HepG2 (cell line): ENCODE data around the gene NGB. TPM values are rescaled to one million over a fixed set of nuclear protein-coding genes. Genes with fewer than 3 reads are reported as not detected.

Source experiments
- ATAC-seq: fragments of 200-7000 bp; cut with Tn5 transposase; 3 replicates; pipeline ENCODE4 v1.9.1; 2020; ENCODE audit warnings: mild to moderate bottlenecking, moderate library complexity
- BruUV-seq: library from RNA; stranded (reverse); fragments of 400-500 nt; replicated peaks from 2 replicates; lab custom pipeline; 2021; lab: Mats Ljungman, UMichigan
- CTCF ChIA-PET: fragments of 300-600 bp; formaldehyde crosslinking; extraction: SDS; loops from one replicate; lab custom pipeline; 2021; ENCODE audit warnings: low total read pairs, inconsistent platforms, low intra/inter-chr PET ratio; lab: Yijun Ruan, JAX
- POLR2A ChIA-PET: fragments of 350-600 bp; sonication (Branson Sonifier 250); formaldehyde crosslinking; loops from one replicate; lab custom pipeline; 2020; ENCODE audit warnings: antibody characterized with exemption, inconsistent platforms; lab: Yijun Ruan, JAX
- DNase-seq: peaks from one replicate; pipeline ENCODE4 v3.0.0-alpha.2; 2015; ENCODE audit warnings: low spot score
- FAIRE-seq: peaks from 3 replicates; lab custom pipeline; 2011; peaks lifted over from hg19 to GRCh38; lab: Jason Lieb, UNC
- H2AFZ ChIP-seq: one replicate; pipeline ENCODE4 v1.6.1; 2011; ENCODE audit warnings: low read length, inconsistent platforms
- H3K27ac ChIP-seq: fragments of 300-600 bp; 3 replicates; pipeline ENCODE4 v1.8.0; 2011; ENCODE audit warnings: mixed run types, mild to moderate bottlenecking, mixed read lengths, low read length, inconsistent platforms; ENCODE audit not compliant: insufficient read depth; ENCODE audit errors: extremely low read length
- H3K27me3 ChIP-seq, 2 experiments: fragments of 200-600 bp in 1 of 2; 2 replicates in 1 of 2; 3 replicates in 1 of 2; pipeline versions ENCODE4 v1.6.0 to v1.8.0; 2011; ENCODE audit warnings: low read length in 2 of 2, mild to moderate bottlenecking in 2 of 2, moderate library complexity in 2 of 2, inconsistent platforms in 1 of 2; ENCODE audit not compliant: insufficient read depth in 2 of 2, control insufficient read depth in 1 of 2
- H3K36me3 ChIP-seq, 2 experiments: fragments of 200-600 bp in 1 of 2; replicated peaks in 1 of 2; 2 replicates in 1 of 2; 3 replicates in 1 of 2; pipeline versions ENCODE4 v1.5.1 to v1.8.0; 2011; ENCODE audit warnings: low read length in 2 of 2, inconsistent platforms in 1 of 2; ENCODE audit not compliant: insufficient read depth in 2 of 2, control insufficient read depth in 1 of 2
- H3K4me1 ChIP-seq: 2 replicates; pipeline ENCODE4 v1.5.1; 2012; ENCODE audit warnings: low read length, inconsistent platforms; ENCODE audit not compliant: insufficient read depth
- H3K4me2 ChIP-seq: 2 replicates; pipeline ENCODE4 v1.6.0; 2011; ENCODE audit warnings: low read depth, low read length, inconsistent platforms
- H3K4me3 ChIP-seq, 3 experiments: fragments of 200-600 bp in 1 of 3; sonication (generic), shearing (Covaris generic) in 1 of 3; replicated peaks in 1 of 3; 2 replicates each; pipeline ENCODE4 v1.5.1; 2011 to 2016; ENCODE audit warnings: low read length in 3 of 3, inconsistent platforms in 2 of 3, low read depth in 2 of 3, mild to moderate bottlenecking in 2 of 3, control low read depth in 1 of 3, mixed read lengths in 1 of 3; ENCODE audit not compliant: insufficient read depth in 1 of 3
- H3K79me2 ChIP-seq: one replicate; pipeline ENCODE4 v1.6.1; 2011; ENCODE audit warnings: low read length, inconsistent platforms; ENCODE audit not compliant: insufficient read depth
- H3K9ac ChIP-seq: 2 replicates; pipeline ENCODE4 v1.6.0; 2011; ENCODE audit warnings: mild to moderate bottlenecking, low read depth, low read length, inconsistent platforms; ENCODE audit not compliant: insufficient read depth
- H3K9me3 ChIP-seq: 2 replicates; pipeline ENCODE4 v1.5.1; 2012; ENCODE audit warnings: mild to moderate bottlenecking, low read length
- H4K20me1 ChIP-seq: 2 replicates; pipeline ENCODE4 v1.6.0; 2011; ENCODE audit warnings: inconsistent platforms, mild to moderate bottlenecking, low read length, moderate library complexity; ENCODE audit not compliant: insufficient read depth
- DRAP1 ChIP-seq: IDR thresholded peaks from 2 replicates; pipeline ENCODE4 v1.6.1; 2016; ENCODE audit warnings: missing genetic modification reagents, missing compliant biosample characterization
- GPN1 ChIP-seq: sonication (generic); formaldehyde crosslinking; IDR thresholded peaks from 2 replicates; pipeline ENCODE4 v1.5.1; 2020; ENCODE audit warnings: missing genetic modification reagents, borderline replicate concordance
- GZF1 ChIP-seq: sonication (generic); formaldehyde crosslinking; IDR thresholded peaks from 2 replicates; pipeline ENCODE4 v1.5.1; 2020; ENCODE audit warnings: mild to moderate bottlenecking, missing genetic modification reagents
- ONECUT2 ChIP-seq: sonication (generic); formaldehyde crosslinking; IDR thresholded peaks from 2 replicates; pipeline ENCODE4 v1.4.0; 2020; ENCODE audit warnings: missing genetic modification reagents
- RFX5 ChIP-seq: IDR thresholded peaks from 2 replicates; pipeline ENCODE4 v1.6.1; 2011; ENCODE audit warnings: low read depth, low read length, improper control_type of control experiment
- SOX6 ChIP-seq, 2 experiments: fragments of 450-650 bp in 1 of 2; sonication (generic) in 1 of 2; formaldehyde crosslinking in 1 of 2; IDR thresholded peaks; 2 replicates each; pipeline versions ENCODE4 v1.4.0 to v1.6.1; 2017 to 2020; ENCODE audit warnings: antibody characterized with exemption in 1 of 2, mild to moderate bottlenecking in 1 of 2, missing genetic modification reagents in 1 of 2
- SRF ChIP-seq: IDR thresholded peaks from 2 replicates; pipeline ENCODE4 v1.6.1; 2011; ENCODE audit warnings: mild to moderate bottlenecking, low read depth, low read length, moderate library complexity
- ZNF414 ChIP-seq: sonication (generic); formaldehyde crosslinking; IDR thresholded peaks from 2 replicates; pipeline ENCODE4 v1.5.0; 2020; ENCODE audit warnings: missing genetic modification reagents
- ZNF639 ChIP-seq: conservative IDR thresholded peaks from 2 replicates; pipeline ENCODE4 v1.6.1; 2018; ENCODE audit warnings: missing genetic modification reagents
- ZNF792 ChIP-seq: IDR thresholded peaks from 2 replicates; pipeline ENCODE4 v1.6.1; 2016
- WGBS: methylation state at CpG from one replicate; pipeline ENCODE4 v1.1.6; 2017; ENCODE audit warnings: low lambda C conversion rate; 5-methylcytosine and 5-hydroxymethylcytosine counted together
- in situ Hi-C: cut with HindIII; loops from 2 replicates; pipeline ENCODE4 v1.10.0; 2017; ENCODE audit warnings: low pct_unique_long_range_greater_than_20kb; ENCODE audit not compliant: extremely low pct_ligation_motif_present
- intact Hi-C: fragments of 100-400 bp; cut with micrococcal nuclease; formaldehyde crosslinking; loops from one replicate; pipeline ENCODE4 v1.10.0; 2022; ENCODE audit not compliant: unreplicated experiment
- polyA plus RNA-seq, 8 experiments: library from polyadenylated mRNA; depleted of rRNA in 3 of 8; stranded (reverse) in 7 of 8; unstranded in 1 of 8; fragments of >200 nt; fragmentation: Illumina TruSeq in 4 of 8; extraction: Trizol in 4 of 8; gene quantifications; 2 replicates each; pipeline versions ENCODE4 v1.2.1 to v1.2.3, GENCODE V29; 2011 to 2016; ENCODE audit warnings: low read depth in 4 of 8, missing spikeins in 1 of 8, mixed read lengths in 1 of 8; ENCODE audit not compliant: insufficient read depth in 1 of 8
- total RNA-seq, 5 experiments: library from RNA; depleted of rRNA; stranded (reverse); fragments of >200 nt; fragmentation: Illumina TruSeq; extraction: Trizol; gene quantifications; 2 replicates each; pipeline ENCODE4 v1.2.3, GENCODE V29; 2016; ENCODE audit warnings: low read depth in 1 of 5
- TF ChIP-seq, protein P1 (sequence below): IDR thresholded peaks from 2 replicates; pipeline ENCODE4 v1.6.1; 2016
- TF ChIP-seq, protein P2 (sequence below): sonication (generic); formaldehyde crosslinking; IDR thresholded peaks from 2 replicates; pipeline ENCODE4 v1.5.0; 2020; ENCODE audit warnings: mild to moderate bottlenecking, missing genetic modification reagents
- TF ChIP-seq, protein P3 (sequence below): sonication (generic); formaldehyde crosslinking; IDR thresholded peaks from 2 replicates; pipeline ENCODE4 v1.8.0; 2022; ENCODE audit warnings: mild to moderate bottlenecking, missing genetic modification reagents, borderline replicate concordance
- TF ChIP-seq, protein P4 (sequence below): sonication (generic); formaldehyde crosslinking; IDR thresholded peaks from 2 replicates; pipeline ENCODE4 v1.8.0; 2022; ENCODE audit warnings: missing genetic modification reagents, mild to moderate bottlenecking, moderate library complexity, borderline replicate concordance

NGB gene
- total and polyA plus RNA-seq, 2 of the 13 experiments (the other 11 are each of a cell fraction or from before 2014, with no cell fraction given), result 0.04 TPM; not detected in 1

DNA sequence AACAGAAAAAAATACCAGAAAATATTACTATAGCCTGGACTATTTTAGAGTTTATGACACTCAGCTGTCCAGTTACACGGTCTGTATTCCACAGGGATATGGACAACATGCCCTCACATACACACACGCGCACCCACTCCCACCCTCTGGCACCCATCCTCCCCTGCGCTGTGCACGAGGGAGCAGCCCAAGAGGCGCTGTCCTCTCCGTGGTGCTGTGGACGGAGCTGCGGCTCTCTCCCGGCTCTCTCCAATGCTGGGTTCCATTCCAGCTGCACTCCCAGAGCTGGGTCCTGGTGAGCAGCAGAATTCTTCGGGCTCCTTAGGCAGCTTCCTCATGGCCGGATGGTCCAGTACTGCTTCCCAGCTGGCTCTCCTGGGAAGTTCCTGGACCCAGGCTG is 6.0 kb upstream of the NGB start:
- Histone ChIP-seq H4K20me1 (no peaks in the 10 kb centered on the region), H3K4me1 (no peaks in the 10 kb centered on the region), H3K27me3 (peaks cover 0 to 2% of the 10 kb centered on the region in 2 experiments; a peak in 1 of 5 replicates), H3K9ac (no peak overlapping the region), H3K4me2 (no peak overlapping the region), H3K79me2 (no peaks in the 10 kb centered on the region), H3K27ac (no peak overlapping the region), H3K9me3 (no peaks in the 10 kb centered on the region), H3K36me3 (peaks cover 2 to 13% of the 10 kb centered on the region in 2 experiments; a peak in 2 of 5 replicates), H2AFZ (no peak overlapping the region), H3K4me3 (no peak overlapping the region)
- FAIRE-seq (no peak), ATAC-seq (no peak), DNase-seq (no peak)
- WGBS, result 93% methylated on average over 10 of the region's 12 CpGs
- POLR2A ChIA-PET, result no interaction called here
- no TSS peak for BruUV-seq
- intact Hi-C loops, result no loop called here
- CTCF ChIA-PET, result no interaction called here
- in situ Hi-C loops, result no loop called here
- TF ChIP-seq RFX5, result no peak
- no peak for TF ChIP-seq SOX6 (IDR thresholded peaks at IDR 0.05)
- TF ChIP-seq SOX6 (CRISPR knock-in tag; IDR thresholded peaks at IDR 0.05), result no peak
- TF ChIP-seq, protein P1, sequence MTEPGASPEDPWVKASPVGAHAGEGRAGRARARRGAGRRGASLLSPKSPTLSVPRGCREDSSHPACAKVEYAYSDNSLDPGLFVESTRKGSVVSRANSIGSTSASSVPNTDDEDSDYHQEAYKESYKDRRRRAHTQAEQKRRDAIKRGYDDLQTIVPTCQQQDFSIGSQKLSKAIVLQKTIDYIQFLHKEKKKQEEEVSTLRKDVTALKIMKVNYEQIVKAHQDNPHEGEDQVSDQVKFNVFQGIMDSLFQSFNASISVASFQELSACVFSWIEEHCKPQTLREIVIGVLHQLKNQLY (CRISPR knock-in tag), result no peak
- no peak for TF ChIP-seq GZF1 (CRISPR knock-in tag)
- TF ChIP-seq ZNF792 (CRISPR knock-in tag), result no peak
- TF ChIP-seq GPN1 (CRISPR knock-in tag), result no peak
- no peak for TF ChIP-seq ONECUT2 (CRISPR knock-in tag)
- TF ChIP-seq ZNF639 (CRISPR knock-in tag), result no peak
- TF ChIP-seq, protein P2, sequence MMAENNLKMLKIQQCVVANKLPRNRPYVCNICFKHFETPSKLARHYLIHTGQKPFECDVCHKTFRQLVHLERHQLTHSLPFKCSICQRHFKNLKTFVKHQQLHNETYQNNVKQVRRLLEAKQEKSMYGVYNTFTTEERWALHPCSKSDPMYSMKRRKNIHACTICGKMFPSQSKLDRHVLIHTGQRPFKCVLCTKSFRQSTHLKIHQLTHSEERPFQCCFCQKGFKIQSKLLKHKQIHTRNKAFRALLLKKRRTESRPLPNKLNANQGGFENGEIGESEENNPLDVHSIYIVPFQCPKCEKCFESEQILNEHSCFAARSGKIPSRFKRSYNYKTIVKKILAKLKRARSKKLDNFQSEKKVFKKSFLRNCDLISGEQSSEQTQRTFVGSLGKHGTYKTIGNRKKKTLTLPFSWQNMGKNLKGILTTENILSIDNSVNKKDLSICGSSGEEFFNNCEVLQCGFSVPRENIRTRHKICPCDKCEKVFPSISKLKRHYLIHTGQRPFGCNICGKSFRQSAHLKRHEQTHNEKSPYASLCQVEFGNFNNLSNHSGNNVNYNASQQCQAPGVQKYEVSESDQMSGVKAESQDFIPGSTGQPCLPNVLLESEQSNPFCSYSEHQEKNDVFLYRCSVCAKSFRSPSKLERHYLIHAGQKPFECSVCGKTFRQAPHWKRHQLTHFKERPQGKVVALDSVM (CRISPR knock-in tag), result no peak
- TF ChIP-seq, protein P3, sequence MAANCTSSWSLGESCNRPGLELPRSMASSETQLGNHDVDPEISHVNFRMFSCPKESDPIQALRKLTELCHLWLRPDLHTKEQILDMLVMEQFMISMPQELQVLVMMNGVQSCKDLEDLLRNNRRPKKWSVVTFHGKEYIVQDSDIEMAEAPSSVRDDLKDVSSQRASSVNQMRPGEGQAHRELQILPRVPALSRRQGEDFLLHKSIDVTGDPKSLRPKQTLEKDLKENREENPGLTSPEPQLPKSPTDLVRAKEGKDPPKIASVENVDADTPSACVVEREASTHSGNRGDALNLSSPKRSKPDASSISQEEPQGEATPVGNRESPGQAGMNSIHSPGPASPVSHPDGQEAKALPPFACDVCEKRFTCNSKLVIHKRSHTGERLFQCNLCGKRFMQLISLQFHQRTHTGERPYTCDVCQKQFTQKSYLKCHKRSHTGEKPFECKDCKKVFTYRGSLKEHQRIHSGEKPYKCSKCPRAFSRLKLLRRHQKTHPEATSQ (CRISPR knock-in tag), result no peak
- TF ChIP-seq, protein P4, sequence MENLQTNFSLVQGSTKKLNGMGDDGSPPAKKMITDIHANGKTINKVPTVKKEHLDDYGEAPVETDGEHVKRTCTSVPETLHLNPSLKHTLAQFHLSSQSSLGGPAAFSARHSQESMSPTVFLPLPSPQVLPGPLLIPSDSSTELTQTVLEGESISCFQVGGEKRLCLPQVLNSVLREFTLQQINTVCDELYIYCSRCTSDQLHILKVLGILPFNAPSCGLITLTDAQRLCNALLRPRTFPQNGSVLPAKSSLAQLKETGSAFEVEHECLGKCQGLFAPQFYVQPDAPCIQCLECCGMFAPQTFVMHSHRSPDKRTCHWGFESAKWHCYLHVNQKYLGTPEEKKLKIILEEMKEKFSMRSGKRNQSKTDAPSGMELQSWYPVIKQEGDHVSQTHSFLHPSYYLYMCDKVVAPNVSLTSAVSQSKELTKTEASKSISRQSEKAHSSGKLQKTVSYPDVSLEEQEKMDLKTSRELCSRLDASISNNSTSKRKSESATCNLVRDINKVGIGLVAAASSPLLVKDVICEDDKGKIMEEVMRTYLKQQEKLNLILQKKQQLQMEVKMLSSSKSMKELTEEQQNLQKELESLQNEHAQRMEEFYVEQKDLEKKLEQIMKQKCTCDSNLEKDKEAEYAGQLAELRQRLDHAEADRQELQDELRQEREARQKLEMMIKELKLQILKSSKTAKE (CRISPR knock-in tag), result no peak
- no peak for TF ChIP-seq DRAP1 (CRISPR knock-in tag)
- no peak for TF ChIP-seq ZNF414 (CRISPR knock-in tag)
- TF ChIP-seq SRF, result no peak
